Measurements from ENCODE around the gene DHH. TPM values are rescaled to one million over a fixed set of nuclear protein-coding genes. Genes with fewer than 3 reads are reported as not detected.

The DHH gene
- total RNA-seq, 6 donors from 2014 or later, result 0.39 to 3.1 (median 0.76) TPM; not detected in 1

DNA sequence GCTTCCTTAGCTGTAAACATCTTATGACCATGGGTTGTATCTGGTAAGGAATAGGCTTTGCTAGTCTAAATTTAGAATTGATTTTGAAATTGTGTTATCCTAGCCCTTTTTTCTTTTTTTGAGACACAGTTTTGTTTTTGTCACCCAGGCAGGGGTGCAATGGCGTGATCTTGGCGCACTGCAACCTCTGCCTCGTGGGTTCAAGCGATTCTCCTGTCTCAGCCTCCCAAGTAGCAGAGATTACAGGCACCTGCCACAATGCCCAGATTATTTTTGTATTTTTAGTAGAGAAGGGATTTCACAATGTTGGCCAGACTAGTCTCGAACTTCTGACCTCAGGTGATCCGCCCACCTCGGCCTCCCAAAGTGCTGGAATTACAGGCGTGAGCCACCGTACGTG lies 39.0 kb upstream of the DHH start:
- Histone ChIP-seq H3K4me1 (peaks cover 25 to 29% (median 27%) of the 10 kb centered on the region in 4 donors), H3K4me3 (no peak overlapping the region), H3K9me3 (no peaks in the 10 kb centered on the region), H3K27ac (no peak overlapping the region), H3K27me3 (no peaks in the 10 kb centered on the region), H3K36me3 (peaks cover 8 to 14% (median 12%) of the 10 kb centered on the region in 4 donors)
- TF ChIP-seq POLR2A (IDR thresholded peaks at IDR 0.05), result no peak
- TF ChIP-seq POLR2AphosphoS5 (IDR thresholded peaks at IDR 0.05), result no peak
- no peak for TF ChIP-seq EP300 (IDR thresholded peaks at IDR 0.05)
- TF ChIP-seq, protein P1, sequence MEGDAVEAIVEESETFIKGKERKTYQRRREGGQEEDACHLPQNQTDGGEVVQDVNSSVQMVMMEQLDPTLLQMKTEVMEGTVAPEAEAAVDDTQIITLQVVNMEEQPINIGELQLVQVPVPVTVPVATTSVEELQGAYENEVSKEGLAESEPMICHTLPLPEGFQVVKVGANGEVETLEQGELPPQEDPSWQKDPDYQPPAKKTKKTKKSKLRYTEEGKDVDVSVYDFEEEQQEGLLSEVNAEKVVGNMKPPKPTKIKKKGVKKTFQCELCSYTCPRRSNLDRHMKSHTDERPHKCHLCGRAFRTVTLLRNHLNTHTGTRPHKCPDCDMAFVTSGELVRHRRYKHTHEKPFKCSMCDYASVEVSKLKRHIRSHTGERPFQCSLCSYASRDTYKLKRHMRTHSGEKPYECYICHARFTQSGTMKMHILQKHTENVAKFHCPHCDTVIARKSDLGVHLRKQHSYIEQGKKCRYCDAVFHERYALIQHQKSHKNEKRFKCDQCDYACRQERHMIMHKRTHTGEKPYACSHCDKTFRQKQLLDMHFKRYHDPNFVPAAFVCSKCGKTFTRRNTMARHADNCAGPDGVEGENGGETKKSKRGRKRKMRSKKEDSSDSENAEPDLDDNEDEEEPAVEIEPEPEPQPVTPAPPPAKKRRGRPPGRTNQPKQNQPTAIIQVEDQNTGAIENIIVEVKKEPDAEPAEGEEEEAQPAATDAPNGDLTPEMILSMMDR (IDR thresholded peaks at IDR 0.05), result no peak
- ATAC-seq (ENCODE audit: low FRiP score in 2 of 2) (no peak), DNase-seq (no peak)
- 78 to 95% methylated on average over 10 of the region's 10 CpGs for WGBS, 2 donors

DNA sequence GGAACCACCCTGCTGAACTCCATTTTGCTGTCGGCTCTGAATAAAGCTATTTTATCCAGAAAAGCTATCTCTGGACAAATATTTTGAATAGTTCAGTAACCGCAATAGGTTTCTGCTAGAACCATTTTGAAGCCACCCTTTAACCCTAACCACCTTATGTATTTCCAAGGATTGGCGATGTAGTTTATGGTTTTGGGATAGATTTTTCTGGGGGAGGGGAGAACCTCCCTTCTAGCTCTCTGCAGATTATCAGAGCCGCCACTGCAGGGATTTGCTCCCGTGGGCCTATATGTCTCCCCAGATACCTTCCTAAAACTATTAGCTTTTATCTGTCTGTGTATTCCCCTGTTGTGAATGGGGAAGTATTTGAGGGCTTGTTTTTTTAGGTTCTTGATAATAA lies 38.4 kb upstream of the DHH start:
- H3K4me3 ChIP-seq, result no peak overlapping the region
- H3K4me1 ChIP-seq, result peaks cover 25 to 29% (median 27%) of the 10 kb centered on the region in 4 donors
- no peaks in the 10 kb centered on the region for H3K9me3 ChIP-seq
- peaks cover 8 to 17% (median 13%) of the 10 kb centered on the region in 4 donors for H3K36me3 ChIP-seq
- ATAC-seq (ENCODE audit: low FRiP score in 2 of 2) (no peak), DNase-seq (no peak)
- H3K27me3 ChIP-seq, result no peaks in the 10 kb centered on the region
- WGBS, 2 donors, result 86 to 92% methylated on average over 5 of the region's 5 CpGs
- TF ChIP-seq POLR2A (IDR thresholded peaks at IDR 0.05) (no peak), EP300 (IDR thresholded peaks at IDR 0.05) (no peak)
- TF ChIP-seq, protein P1 (IDR thresholded peaks at IDR 0.05), result no peak
- H3K27ac ChIP-seq, result peak overlapping the region in 1 of 4 donors; percentile 99

DNA sequence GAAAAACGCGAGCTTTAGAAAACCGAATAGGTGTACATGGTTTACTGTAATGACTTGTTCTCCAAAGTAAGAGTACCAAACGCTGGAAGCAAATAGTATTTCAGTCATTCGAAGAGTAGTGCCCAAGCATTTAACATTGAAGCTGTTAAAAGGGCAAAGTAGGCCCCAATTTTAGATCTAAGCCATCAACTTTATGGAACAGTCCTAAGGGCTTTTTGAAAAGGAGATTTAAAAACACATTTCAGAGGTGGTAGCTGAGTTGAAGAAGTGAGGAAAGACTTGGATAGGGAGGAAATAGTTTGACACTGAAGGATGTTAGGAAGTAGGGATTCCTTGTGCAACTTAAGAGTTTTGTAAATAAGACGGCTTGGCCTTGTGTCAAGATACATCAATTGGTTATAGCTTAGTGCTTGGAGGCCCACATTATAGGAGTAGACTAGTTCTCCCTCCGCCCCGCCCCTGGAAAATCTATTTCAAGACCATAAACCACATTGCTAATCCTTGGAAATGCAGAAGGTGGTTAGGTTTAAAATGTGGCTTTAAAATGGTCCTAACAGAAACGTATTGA lies 37.4 kb upstream of the DHH start:
- no peak for DNase-seq
- H3K4me3 ChIP-seq, result peak overlapping the region; percentile 30 to 98 (median 80)
- ATAC-seq (ENCODE audit: low FRiP score in 2 of 2), result no peak
- peaks cover 27 to 30% (median 28%) of the 10 kb centered on the region in 4 donors for H3K4me1 ChIP-seq
- no peak for TF ChIP-seq EP300 (IDR thresholded peaks at IDR 0.05)
- TF ChIP-seq POLR2A (IDR thresholded peaks at IDR 0.05), result no peak
- TF ChIP-seq, protein P1 (IDR thresholded peaks at IDR 0.05), result no peak
- TF ChIP-seq POLR2AphosphoS5 (IDR thresholded peaks at IDR 0.05), result no peak
- H3K36me3 ChIP-seq, result peaks cover 15 to 28% (median 20%) of the 10 kb centered on the region in 4 donors
- no peaks in the 10 kb centered on the region for H3K27me3 ChIP-seq
- H3K27ac ChIP-seq, result peak overlapping the region; percentile 99 to 100 (median 99)
- no peaks in the 10 kb centered on the region for H3K9me3 ChIP-seq
- WGBS, 2 donors, result 17 to 19% methylated on average over 9 of the region's 9 CpGs

DNA sequence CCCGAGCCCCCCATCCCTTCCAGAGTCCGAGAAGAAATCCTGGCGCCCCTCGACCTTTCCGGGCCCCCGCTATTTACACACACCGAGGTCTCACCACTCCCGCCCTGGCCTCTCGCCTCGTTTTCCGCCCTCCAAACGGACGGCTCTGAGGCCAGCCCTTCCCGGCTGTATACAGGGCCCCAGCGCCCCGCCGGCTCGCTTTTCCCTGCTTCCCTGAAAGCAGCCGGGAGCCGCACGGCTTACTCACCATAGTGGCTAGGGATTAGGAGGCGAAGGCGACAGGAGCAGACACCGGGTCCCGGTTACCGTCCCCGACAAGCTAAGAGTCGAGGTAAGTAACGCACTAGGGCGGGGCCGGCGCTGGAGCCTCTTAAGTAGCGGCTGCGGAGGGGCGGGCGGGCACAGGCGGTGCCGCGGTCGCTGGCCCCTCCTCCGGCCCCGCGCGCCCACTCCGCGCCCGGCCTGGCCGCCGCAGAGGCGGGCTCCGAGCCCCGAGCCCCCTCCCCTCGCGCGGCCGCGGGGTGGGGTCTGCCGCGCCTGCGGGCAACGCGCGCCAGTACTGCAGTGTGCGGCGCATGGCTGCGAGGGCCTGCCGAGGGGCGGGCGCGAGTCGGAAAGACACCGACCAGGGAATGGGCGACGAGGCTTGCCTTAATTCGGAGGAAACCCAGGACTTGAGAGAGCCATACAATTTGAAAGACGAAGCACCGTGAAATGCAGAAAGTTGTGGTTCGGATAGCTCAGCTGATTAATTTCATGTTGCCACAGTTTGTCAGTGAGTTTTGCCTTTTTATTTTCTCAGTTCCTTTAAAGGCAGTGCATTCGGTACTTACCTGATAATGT lies 36.7 kb upstream of the DHH start, which contains the start of gene TUBA1B:
TSS of gene TUBA1B (minus strand) at position 345 of the 843 bp plus-strand sequence. CDS start at position 250, 95 bp downstream.
- ATAC-seq (ENCODE audit: low FRiP score in 2 of 2) (peak; percentile 96), DNase-seq (peak; percentile 94 to 98)
- WGBS, 2 donors, result 0 to 1% methylated on average over 23 to 45 of the region's 79 CpGs

More for the DNA sequence above, 36.7 kb upstream of the DHH start, which contains the start of gene TUBA1B:
- Histone ChIP-seq H3K4me1 (peaks cover 27 to 35% (median 28%) of the 10 kb centered on the region in 4 donors), H3K4me3 (peak within 1 kb of the TSS; percentile 43 to 98 (median 80)), H3K36me3 (peaks cover 15 to 32% (median 20%) of the 10 kb centered on the region in 4 donors), H3K9me3 (no peaks in the 10 kb centered on the region), H3K27me3 (no peaks in the 10 kb centered on the region), H3K27ac (peak within 1 kb of the TSS; percentile 99 to 100 (median 99))
- TF ChIP-seq POLR2A (IDR thresholded peaks at IDR 0.05) (peak; percentile 84 to 99 (median 97)), POLR2AphosphoS5 (IDR thresholded peaks at IDR 0.05) (peak; percentile 98), EP300 (IDR thresholded peaks at IDR 0.05) (peak in 1 of 4 donors; percentile 35)
- TF ChIP-seq, protein P1 (IDR thresholded peaks at IDR 0.05), result peak in 1 of 6 experiments; percentile 23

Data from upper lobe of left lung (tissue), 6 donors.